ENCODE measurements around the gene ESPN. TPM values are rescaled to one million over a fixed set of nuclear protein-coding genes. Genes with fewer than 3 reads are reported as not detected.

Gene ESPN, protein sequence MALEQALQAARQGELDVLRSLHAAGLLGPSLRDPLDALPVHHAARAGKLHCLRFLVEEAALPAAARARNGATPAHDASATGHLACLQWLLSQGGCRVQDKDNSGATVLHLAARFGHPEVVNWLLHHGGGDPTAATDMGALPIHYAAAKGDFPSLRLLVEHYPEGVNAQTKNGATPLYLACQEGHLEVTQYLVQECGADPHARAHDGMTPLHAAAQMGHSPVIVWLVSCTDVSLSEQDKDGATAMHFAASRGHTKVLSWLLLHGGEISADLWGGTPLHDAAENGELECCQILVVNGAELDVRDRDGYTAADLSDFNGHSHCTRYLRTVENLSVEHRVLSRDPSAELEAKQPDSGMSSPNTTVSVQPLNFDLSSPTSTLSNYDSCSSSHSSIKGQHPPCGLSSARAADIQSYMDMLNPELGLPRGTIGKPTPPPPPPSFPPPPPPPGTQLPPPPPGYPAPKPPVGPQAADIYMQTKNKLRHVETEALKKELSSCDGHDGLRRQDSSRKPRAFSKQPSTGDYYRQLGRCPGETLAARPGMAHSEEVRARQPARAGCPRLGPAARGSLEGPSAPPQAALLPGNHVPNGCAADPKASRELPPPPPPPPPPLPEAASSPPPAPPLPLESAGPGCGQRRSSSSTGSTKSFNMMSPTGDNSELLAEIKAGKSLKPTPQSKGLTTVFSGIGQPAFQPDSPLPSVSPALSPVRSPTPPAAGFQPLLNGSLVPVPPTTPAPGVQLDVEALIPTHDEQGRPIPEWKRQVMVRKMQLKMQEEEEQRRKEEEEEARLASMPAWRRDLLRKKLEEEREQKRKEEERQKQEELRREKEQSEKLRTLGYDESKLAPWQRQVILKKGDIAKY
- polyA plus RNA-seq (2011; rRNA removed), result not detected in 2 replicates
- not detected in 2 replicates for polyA minus RNA-seq (2011; rRNA and poly(A)+ RNA removed)

DNA sequence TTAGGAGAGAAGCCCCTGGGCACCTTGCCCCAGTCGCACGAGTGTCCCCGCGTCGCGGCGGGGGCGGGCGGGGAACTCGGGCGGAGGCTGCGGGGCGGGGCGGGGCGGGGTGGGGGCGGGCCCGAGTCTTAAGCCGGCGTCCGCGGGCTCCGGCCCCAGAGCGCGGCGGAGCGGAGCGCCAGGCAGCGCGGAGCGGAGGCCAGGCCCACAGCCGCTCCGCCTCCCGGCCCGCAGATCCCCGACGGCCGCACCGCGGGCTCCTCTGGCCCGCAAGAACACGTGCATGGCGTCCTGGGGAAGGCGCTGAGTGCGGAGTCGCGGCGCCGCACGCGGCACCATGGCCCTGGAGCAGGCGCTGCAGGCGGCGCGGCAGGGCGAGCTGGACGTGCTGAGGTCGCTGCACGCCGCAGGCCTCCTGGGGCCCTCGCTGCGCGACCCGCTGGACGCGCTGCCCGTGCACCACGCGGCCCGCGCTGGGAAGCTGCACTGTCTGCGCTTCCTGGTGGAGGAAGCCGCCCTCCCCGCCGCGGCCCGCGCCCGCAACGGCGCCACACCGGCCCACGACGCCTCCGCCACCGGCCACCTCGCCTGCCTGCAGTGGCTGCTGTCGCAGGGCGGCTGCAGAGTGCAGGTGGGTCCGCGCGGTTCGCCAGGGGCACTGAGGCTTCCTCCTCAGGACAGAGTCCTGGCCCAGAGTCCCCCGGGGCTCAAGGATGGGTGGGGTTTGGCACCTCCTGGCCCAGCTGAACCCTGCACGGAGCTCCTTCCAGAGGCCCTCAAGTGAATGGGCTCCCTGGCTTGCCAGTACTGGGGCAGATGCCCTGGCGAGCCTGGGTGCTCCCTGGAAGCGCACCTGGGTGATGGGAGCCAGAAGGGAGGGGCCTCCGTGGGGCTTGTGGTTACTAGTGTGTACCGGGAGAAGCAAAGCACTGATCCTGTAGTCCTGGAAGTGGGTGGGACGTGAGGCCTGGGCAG, at the start of gene ESPN:
ESPN (plus strand) TSS at position 158 of the 975 bp plus-strand sequence; CDS start at position 338, 180 bp downstream.
- no peaks in the 10 kb centered on the region for H3K36me3 ChIP-seq (ENCODE audit: control insufficient read depth, insufficient read depth, low read length)
- H3K4me3 ChIP-seq (ENCODE audit: low read depth, low read length), result no peak within 1 kb of the TSS
- ChIA-PET POLR2A (no interaction called here), CTCF (interaction anchor here (1.1 to 3.0 kb wide), 3 partner anchors 11 to 82 kb away, joined by 3 to 21 read pairs (median 4); no protein-coding TSS in a partner anchor)
- TF ChIP-seq, protein P1, sequence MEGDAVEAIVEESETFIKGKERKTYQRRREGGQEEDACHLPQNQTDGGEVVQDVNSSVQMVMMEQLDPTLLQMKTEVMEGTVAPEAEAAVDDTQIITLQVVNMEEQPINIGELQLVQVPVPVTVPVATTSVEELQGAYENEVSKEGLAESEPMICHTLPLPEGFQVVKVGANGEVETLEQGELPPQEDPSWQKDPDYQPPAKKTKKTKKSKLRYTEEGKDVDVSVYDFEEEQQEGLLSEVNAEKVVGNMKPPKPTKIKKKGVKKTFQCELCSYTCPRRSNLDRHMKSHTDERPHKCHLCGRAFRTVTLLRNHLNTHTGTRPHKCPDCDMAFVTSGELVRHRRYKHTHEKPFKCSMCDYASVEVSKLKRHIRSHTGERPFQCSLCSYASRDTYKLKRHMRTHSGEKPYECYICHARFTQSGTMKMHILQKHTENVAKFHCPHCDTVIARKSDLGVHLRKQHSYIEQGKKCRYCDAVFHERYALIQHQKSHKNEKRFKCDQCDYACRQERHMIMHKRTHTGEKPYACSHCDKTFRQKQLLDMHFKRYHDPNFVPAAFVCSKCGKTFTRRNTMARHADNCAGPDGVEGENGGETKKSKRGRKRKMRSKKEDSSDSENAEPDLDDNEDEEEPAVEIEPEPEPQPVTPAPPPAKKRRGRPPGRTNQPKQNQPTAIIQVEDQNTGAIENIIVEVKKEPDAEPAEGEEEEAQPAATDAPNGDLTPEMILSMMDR (IDR thresholded peaks at IDR 0.05; ENCODE audit: insufficient read depth, low read depth, low read length), result no peak
- no peak for DNase-seq (ENCODE audit: low read depth)
- peaks cover 50% of the 10 kb centered on the region for H3K27me3 ChIP-seq (ENCODE audit: control insufficient read depth, insufficient read depth, low read length)

DNA sequence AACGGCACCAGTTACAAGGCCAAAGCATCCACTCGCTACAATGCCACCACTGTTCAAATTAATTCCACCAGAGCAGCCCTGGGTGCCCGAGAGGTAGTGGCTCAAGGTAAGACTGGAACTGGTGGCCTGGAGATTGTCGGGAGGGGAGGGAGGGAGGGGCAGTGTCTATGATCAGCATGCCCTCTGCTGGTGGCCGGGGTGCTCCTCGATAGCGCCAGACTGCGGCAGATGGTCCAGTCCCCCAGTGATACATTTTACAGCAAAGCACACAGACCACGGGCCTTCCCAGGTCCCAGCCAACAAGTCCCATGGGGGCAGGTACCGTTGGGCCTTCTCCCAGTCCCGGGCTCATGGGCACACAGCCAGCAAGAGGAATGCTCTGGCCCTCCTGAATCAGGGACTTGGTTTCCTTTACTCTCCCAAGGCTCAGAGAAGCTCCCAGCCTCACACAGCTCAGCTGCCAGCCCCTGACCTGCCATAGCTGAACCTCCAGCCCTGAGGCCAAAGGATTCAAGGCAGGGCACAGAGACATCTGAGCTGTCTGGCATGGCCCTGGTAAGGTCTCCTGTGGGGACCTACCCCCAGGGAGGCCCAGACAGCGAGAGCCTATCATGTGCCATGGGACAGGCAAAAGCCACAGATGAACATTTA, 46.4 kb upstream of the ESPN start:
- POLR2A ChIA-PET, result no interaction called here
- CTCF ChIA-PET, result interaction anchor here (2.0 kb wide), 1 partner anchor 15 kb away, joined by 9 read pairs; no protein-coding TSS in a partner anchor
- Histone ChIP-seq H3K36me3 (ENCODE audit: control insufficient read depth, insufficient read depth, low read length) (no peaks in the 10 kb centered on the region), H3K4me3 (ENCODE audit: low read depth, low read length) (no peak overlapping the region), H3K27me3 (ENCODE audit: control insufficient read depth, insufficient read depth, low read length) (no peaks in the 10 kb centered on the region)
- no peak for DNase-seq (ENCODE audit: low read depth)
- TF ChIP-seq, protein P1 (IDR thresholded peaks at IDR 0.05; ENCODE audit: insufficient read depth, low read depth, low read length), result peak; percentile 19; the same call in 1 of the 2 replicates

DNA sequence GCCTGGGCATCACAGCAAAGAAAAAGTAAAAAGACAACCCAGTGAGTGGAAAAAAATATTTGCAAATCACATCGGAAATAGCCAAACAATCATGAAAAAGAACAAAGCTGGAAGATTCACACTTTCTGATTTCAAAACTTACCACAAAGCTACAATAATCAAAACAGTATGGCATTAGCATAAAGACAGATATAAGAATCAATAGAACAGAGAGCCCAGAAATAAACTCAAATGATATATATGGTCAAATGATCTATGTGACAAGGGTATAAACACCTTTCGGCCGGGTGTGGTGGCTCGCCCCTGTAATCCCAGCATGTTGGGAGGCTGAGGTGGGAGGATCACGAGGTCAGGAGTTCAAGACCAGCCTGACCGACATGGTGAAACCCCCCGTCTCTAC, 44.5 kb upstream of the ESPN start:
- ChIA-PET CTCF (no interaction called here), POLR2A (no interaction called here)
- DNase-seq (ENCODE audit: low read depth), result no peak
- TF ChIP-seq, protein P1 (IDR thresholded peaks at IDR 0.05; ENCODE audit: insufficient read depth, low read depth, low read length), result no peak
- Histone ChIP-seq H3K36me3 (ENCODE audit: control insufficient read depth, insufficient read depth, low read length) (no peaks in the 10 kb centered on the region), H3K4me3 (ENCODE audit: low read depth, low read length) (no peak overlapping the region), H3K27me3 (ENCODE audit: control insufficient read depth, insufficient read depth, low read length) (no peaks in the 10 kb centered on the region)

DNA sequence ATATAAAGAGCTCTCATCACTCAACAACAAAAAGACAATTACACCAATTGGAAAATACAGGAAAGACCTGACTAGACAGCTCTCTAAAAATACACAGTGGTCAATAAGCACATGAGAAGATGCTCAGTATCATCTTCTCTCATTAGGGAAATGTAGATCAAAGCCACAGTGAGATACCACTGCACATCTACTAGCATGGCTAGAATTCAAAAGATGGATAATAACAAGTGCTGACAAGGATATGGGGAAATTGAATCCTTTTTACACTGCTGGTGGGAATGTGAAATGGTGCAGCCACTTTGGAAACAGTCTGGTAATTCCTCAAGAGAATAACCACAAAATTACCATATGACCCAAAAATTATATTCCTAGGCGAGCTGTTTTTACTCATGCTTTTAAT, 40.4 kb upstream of the ESPN start:
- H3K36me3 ChIP-seq (ENCODE audit: control insufficient read depth, insufficient read depth, low read length), result no peaks in the 10 kb centered on the region
- CTCF ChIA-PET, result interaction anchor here (0.8 to 2.0 kb wide), 6 partner anchors 8 to 54 kb away, joined by 3 to 10 read pairs (median 4); no protein-coding TSS in a partner anchor
- no peaks in the 10 kb centered on the region for H3K27me3 ChIP-seq (ENCODE audit: control insufficient read depth, insufficient read depth, low read length)
- TF ChIP-seq, protein P1 (IDR thresholded peaks at IDR 0.05; ENCODE audit: insufficient read depth, low read depth, low read length), result no peak
- no peak for DNase-seq (ENCODE audit: low read depth)
- H3K4me3 ChIP-seq (ENCODE audit: low read depth, low read length), result no peak overlapping the region
- POLR2A ChIA-PET, result no interaction called here

Data from BJ (cell line).